ENCODE measurements around the gene THSD4.
A peak's percentile ranks its signal among the peaks of the same experiment; 100 is the strongest.
"Not testable (repeated sequence)": the region's sequence is repeated elsewhere in the genome, so short reads cannot be mapped to it uniquely, and the experiment has no call there.

The THSD4 gene

DNA sequence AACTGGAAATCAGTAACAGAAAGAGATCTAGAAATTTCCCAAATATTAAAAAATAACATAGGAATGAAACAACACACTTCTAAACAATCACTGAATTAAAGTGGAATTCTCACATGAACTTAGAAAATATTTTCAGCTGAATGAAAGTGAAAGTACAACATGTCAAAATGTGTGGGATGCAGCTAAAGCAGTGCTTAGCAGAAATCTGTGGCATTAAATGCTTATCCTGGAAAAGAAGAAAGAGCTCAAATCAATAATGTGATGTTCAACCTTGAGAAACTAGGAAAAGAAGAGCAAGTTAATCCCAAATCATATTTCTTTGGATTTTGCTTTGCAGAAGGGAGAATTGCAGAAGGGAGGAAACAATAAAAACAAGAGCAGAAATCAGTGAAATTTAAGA lies 596.9 kb downstream of the THSD4 start:
- Histone ChIP-seq H3K9me3 (ENCODE audit: control insufficient read depth, low read length) (no peaks in the 10 kb centered on the region), H3K36me3 (ENCODE audit: control insufficient read depth, insufficient read depth, low read length) (no peaks in the 10 kb centered on the region), H3K4me1 (ENCODE audit: control insufficient read depth, insufficient read depth, low read length, poor library complexity, severe bottlenecking) (peaks cover 11% of the 10 kb centered on the region), H3K27ac (ENCODE audit: low read depth, low read length, severe bottlenecking) (no peak overlapping the region), H3K4me3 (ENCODE audit: extremely low read depth, insufficient read depth, low read length, poor library complexity, severe bottlenecking) (no peak overlapping the region)

DNA sequence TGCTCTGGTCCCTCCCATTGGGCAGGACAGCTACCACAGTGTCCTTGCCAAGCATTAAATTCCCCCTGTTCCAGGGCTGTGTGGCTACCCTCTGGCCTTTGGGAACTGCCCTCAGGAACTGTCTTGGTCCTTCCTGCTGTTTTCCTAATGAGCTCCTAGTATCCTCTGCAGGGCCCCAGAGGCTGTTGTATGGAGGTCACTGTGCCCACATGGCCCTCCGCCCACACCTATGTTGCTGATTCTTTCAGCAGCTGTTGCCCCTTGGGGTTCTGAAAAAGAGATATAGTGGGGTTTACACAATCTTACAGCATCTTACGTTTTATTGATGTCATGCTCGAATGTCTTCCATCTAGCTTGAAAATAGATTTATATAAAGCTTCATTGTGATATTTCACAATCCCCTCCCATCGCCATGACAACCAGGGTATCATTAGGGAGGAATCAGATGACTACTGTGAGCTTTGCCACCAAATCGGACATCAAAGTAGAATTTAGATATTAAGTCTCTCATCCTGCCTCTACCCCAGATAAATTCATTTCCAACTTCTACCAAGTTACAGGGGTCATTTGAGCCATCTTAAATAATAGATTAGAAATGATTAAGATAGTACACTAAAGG lies 598.0 kb downstream of the THSD4 start:
- Histone ChIP-seq H3K9me3 (ENCODE audit: control insufficient read depth, low read length) (no peaks in the 10 kb centered on the region), H3K4me3 (ENCODE audit: extremely low read depth, insufficient read depth, low read length, poor library complexity, severe bottlenecking) (no peak overlapping the region), H3K27ac (ENCODE audit: low read depth, low read length, severe bottlenecking) (no peak overlapping the region), H3K4me1 (ENCODE audit: control insufficient read depth, insufficient read depth, low read length, poor library complexity, severe bottlenecking) (peaks cover 5% of the 10 kb centered on the region), H3K36me3 (ENCODE audit: control insufficient read depth, insufficient read depth, low read length) (no peaks in the 10 kb centered on the region)
- 60% methylated on average over 1 of the region's 5 CpGs; no CpG with 5 or more reads in 1 of the 2 experiments for WGBS, 2 experiments (ENCODE audit: insufficient coverage in 2 of 2)

DNA sequence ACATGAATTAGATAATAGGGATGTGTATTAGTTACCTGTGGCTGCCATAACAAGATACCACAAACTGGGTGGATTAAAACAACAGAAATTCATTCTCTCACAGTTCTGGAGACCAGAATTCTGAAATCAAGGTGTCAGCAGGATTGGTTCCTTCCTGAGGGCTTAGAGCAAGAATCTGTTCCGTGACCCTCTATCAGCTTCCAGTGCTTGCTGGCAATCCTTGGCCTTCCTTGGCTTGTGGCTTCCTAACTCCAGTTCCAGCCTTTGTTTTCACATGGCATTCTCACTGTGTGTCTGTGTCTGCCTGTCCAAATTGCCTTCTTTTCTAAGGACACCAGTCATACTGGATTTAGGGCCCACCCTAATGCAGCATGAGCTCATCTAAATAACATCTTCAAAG lies 600.6 kb downstream of the THSD4 start:
- WGBS, 2 experiments (ENCODE audit: insufficient coverage in 2 of 2) = 92 to 94% methylated on average over 1 of the region's 1 CpG
- H3K4me1 ChIP-seq (ENCODE audit: control insufficient read depth, insufficient read depth, low read length, poor library complexity, severe bottlenecking) = peaks cover 4% of the 10 kb centered on the region
- H3K36me3 ChIP-seq (ENCODE audit: control insufficient read depth, insufficient read depth, low read length) = no peaks in the 10 kb centered on the region
- H3K9me3 ChIP-seq (ENCODE audit: control insufficient read depth, low read length) = no peaks in the 10 kb centered on the region
- H3K27ac ChIP-seq (ENCODE audit: low read depth, low read length, severe bottlenecking) = no peak overlapping the region
- no peak overlapping the region for H3K4me3 ChIP-seq (ENCODE audit: extremely low read depth, insufficient read depth, low read length, poor library complexity, severe bottlenecking)

DNA sequence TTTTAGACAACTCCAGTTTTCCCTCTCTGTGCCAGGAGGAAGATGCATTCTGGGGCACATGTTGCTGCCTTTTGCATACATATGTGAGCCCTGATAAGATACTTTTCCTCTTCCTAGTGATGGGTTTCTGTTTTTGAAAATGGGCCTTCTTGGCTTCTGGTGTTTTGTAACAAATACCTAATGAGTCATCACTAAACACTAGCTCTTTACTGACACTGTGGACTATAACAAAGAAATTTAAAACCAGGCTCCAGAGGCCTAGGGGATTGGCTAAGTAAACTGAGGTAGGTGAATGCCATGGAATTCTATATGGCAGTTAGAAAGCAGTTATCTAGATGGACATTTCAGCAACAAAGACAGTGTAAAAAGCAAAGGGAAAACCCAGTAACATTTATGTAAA lies 601.7 kb downstream of the THSD4 start:
- no peaks in the 10 kb centered on the region for H3K9me3 ChIP-seq (ENCODE audit: control insufficient read depth, low read length)
- H3K27ac ChIP-seq (ENCODE audit: low read depth, low read length, severe bottlenecking) = peak overlapping the region; percentile 47
- H3K4me1 ChIP-seq (ENCODE audit: control insufficient read depth, insufficient read depth, low read length, poor library complexity, severe bottlenecking) = peaks cover 4% of the 10 kb centered on the region
- no peak overlapping the region for H3K4me3 ChIP-seq (ENCODE audit: extremely low read depth, insufficient read depth, low read length, poor library complexity, severe bottlenecking)
- no peaks in the 10 kb centered on the region for H3K36me3 ChIP-seq (ENCODE audit: control insufficient read depth, insufficient read depth, low read length)

DNA sequence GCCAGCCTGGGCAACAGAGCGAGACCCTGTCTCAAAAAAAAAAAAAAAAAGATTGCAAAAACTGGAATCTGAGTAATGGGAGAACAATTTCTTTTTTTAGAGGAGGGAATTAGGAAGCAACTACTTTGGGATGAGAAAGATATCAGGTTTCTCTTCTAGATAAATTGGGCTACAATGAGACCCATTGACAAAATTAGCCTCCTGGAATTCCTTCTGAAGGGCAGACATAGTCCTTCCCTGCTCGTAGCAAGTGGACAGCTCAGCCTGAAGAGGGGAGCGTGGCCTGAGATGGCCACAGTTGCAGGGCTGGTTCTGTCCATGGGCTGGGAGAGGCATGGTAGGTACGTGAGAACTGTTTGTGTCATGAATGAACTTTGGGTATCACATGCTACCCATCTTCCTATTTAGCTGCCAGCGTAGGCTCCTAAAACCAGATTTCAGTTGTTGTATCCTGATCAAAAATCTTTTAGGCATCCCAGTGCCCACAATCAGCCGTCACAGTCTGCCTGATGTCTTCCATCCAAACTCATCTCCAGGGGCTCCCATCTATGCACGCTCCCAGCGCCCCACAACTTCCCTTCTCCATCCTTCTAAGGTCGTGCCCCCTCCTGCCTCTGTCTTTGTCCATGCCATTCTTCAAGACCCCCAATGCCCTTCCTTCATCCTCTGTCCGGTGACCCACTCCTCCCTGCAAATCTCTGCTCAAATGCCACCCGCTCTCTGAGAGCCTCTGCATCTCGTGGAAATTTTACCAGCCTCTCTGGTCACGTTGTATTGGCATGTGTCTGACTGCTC lies 603.0 kb downstream of the THSD4 start:
- H3K27ac ChIP-seq (ENCODE audit: low read depth, low read length, severe bottlenecking) = no peak overlapping the region
- WGBS, 2 experiments (ENCODE audit: insufficient coverage in 2 of 2) = 85 to 89% methylated on average over 8 to 12 of the region's 13 CpGs
- H3K9me3 ChIP-seq (ENCODE audit: control insufficient read depth, low read length) = no peaks in the 10 kb centered on the region
- H3K36me3 ChIP-seq (ENCODE audit: control insufficient read depth, insufficient read depth, low read length) = no peaks in the 10 kb centered on the region
- H3K4me3 ChIP-seq (ENCODE audit: extremely low read depth, insufficient read depth, low read length, poor library complexity, severe bottlenecking) = no peak overlapping the region
- peaks cover 4% of the 10 kb centered on the region for H3K4me1 ChIP-seq (ENCODE audit: control insufficient read depth, insufficient read depth, low read length, poor library complexity, severe bottlenecking)

DNA sequence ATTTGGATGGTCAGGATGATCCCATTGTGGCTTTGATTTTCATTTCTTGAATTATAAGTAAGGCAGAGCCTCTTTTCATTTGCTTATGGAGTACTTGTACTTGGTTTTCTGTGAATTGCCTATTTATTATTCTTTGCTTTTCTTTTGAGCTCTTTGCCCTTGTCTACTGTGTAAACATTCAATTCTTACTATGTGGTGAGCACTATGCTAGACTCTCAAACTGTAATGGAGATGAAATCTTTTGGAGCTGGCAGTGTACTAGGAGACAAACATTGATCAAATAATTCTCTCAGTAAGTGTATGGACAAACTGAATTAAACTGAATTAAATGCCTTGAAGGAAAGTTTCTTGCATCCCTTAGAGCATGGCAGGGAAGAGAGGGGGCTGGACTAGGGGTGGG lies 608.1 kb downstream of the THSD4 start:
- Histone ChIP-seq H3K9me3 (ENCODE audit: control insufficient read depth, low read length) (no peaks in the 10 kb centered on the region), H3K36me3 (ENCODE audit: control insufficient read depth, insufficient read depth, low read length) (no peaks in the 10 kb centered on the region), H3K27ac (ENCODE audit: low read depth, low read length, severe bottlenecking) (no peak overlapping the region), H3K4me3 (ENCODE audit: extremely low read depth, insufficient read depth, low read length, poor library complexity, severe bottlenecking) (no peak overlapping the region), H3K4me1 (ENCODE audit: control insufficient read depth, insufficient read depth, low read length, poor library complexity, severe bottlenecking) (no peaks in the 10 kb centered on the region)

DNA sequence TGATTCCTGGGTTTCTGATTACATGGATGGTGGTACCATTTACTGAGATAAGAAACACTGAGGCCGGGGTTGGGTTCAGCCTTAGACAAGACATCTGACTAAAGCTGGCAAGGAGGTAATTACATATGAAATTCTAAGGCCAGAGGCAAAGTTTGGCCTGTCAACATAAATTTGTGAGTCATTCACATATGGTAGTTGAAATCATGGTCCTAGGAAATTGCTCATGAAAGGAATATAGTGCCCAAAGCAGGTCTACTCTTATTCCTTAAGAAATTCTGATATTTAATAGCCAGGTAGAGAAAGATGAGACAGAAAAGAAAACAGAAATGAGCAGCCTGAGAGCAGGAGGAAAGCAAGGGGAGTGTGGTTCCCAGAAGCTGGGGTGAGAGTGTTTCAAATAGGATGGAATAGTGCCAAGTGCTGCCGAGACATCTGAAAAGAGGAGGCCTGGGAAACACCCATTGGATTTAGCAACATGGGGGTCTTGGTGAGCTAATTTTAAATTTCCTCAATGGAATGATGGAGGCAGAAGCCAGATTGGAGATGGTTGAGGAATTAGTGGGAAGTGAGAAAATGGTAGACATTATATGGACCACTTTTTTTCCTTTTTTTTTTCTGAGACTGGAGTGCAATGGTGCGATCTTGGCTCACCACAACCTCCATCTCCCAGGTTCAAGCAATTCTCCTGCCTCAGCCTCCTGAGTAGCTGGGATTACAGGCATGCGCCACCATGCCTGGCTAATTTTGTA lies 610.1 kb downstream of the THSD4 start:
- H3K36me3 ChIP-seq (ENCODE audit: control insufficient read depth, insufficient read depth, low read length); H3K27ac ChIP-seq (ENCODE audit: low read depth, low read length, severe bottlenecking); H3K4me1 ChIP-seq (ENCODE audit: control insufficient read depth, insufficient read depth, low read length, poor library complexity, severe bottlenecking); H3K4me3 ChIP-seq (ENCODE audit: extremely low read depth, insufficient read depth, low read length, poor library complexity, severe bottlenecking); H3K9me3 ChIP-seq (ENCODE audit: control insufficient read depth, low read length): not testable (repeated sequence)
- WGBS, 2 experiments (ENCODE audit: insufficient coverage in 2 of 2) = 94 to 97% methylated on average over 3 of the region's 4 CpGs

DNA sequence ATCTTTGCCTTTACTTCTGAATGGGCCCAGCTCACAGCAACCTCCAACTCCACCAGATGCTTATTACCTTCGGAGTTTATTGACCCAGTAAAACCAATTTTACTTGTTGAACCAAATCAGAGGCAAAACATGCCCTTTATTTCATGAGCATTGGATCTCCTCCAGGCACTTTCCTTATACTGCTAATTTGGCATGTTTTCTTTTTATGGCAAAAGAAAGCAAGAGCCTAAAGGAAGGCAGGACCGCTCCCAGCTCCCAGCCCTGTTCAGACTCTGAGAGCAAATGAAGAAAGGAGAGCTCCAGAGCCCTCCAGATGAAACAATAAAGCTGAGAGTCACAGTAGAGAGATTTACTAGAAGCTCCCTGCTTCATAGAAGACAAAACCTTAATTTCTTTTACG lies 613.6 kb downstream of the THSD4 start:
- Histone ChIP-seq H3K4me3 (ENCODE audit: extremely low read depth, insufficient read depth, low read length, poor library complexity, severe bottlenecking) (no peak overlapping the region), H3K27ac (ENCODE audit: low read depth, low read length, severe bottlenecking) (no peak overlapping the region), H3K9me3 (ENCODE audit: control insufficient read depth, low read length) (no peaks in the 10 kb centered on the region), H3K4me1 (ENCODE audit: control insufficient read depth, insufficient read depth, low read length, poor library complexity, severe bottlenecking) (no peaks in the 10 kb centered on the region), H3K36me3 (ENCODE audit: control insufficient read depth, insufficient read depth, low read length) (no peaks in the 10 kb centered on the region)
- WGBS, 2 experiments (ENCODE audit: insufficient coverage in 2 of 2) = 93 to 100% methylated on average over 1 to 2 of the region's 3 CpGs

DNA sequence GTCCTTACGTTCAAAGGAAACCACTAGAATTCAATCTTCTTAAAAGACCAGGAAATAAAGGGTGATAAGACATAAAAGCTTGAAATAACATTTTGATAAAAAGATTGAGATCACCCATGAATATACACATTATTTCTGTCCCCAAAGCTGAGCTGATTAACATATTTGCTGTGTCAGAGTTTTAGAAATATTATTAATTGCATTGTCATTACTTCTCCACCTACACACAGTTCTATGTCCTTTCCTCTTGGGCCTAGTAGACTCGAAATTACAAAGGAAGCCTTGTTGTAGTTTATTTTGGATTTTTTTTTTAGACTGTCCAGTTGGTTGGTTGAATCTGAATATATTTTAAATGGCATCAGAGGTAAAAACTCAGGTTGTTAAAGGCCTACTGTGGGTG lies 614.0 kb downstream of the THSD4 start:
- Histone ChIP-seq H3K9me3 (ENCODE audit: control insufficient read depth, low read length) (no peaks in the 10 kb centered on the region), H3K4me3 (ENCODE audit: extremely low read depth, insufficient read depth, low read length, poor library complexity, severe bottlenecking) (no peak overlapping the region), H3K4me1 (ENCODE audit: control insufficient read depth, insufficient read depth, low read length, poor library complexity, severe bottlenecking) (no peaks in the 10 kb centered on the region), H3K27ac (ENCODE audit: low read depth, low read length, severe bottlenecking) (no peak overlapping the region), H3K36me3 (ENCODE audit: control insufficient read depth, insufficient read depth, low read length) (no peaks in the 10 kb centered on the region)
- 80 to 100% methylated on average over 1 of the region's 2 CpGs for WGBS, 2 experiments (ENCODE audit: insufficient coverage in 2 of 2)

DNA sequence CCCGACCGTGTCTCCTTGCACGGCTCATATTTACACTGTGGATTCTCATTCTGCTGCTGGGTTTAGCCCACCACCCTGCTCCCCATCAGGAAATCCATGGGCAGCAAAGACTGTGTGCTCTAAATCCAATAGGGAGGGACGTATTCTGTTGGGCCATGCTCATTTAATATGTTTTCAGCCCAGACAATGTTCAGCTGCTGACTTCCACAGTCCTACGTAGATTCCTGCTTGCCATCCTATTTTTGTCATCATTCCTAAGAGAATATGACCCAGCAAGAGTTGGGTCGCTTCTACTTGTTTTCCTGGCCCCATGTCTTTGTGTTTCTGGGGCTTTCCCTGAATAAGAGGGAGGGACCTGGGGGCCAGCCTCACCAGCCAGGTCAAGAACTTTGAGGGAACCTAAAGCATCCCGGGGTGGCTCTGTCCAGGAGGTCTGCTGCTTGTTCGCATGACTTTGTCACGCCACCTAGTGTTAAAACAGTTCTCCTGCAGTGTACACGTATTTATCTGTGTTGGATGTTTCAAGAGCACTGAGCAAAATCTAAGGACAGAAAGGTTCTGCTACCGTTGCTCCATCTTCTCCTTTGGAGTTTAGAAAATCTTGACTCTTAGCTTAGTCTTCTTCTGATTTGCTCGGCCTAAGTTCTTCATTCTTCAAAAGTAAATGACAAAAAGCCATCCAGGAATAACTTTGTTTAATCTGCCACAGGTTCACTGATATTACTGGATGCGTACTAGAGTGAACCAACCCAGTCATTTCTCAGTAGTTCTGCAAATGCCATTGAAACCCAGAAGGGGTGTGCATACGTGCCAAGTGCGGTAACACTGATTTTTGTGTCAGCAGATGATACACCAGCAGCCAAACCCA lies 615.2 kb downstream of the THSD4 start:
- WGBS, 2 experiments (ENCODE audit: insufficient coverage in 2 of 2) = 55 to 69% methylated on average over 12 to 15 of the region's 15 CpGs
- Histone ChIP-seq H3K36me3 (ENCODE audit: control insufficient read depth, insufficient read depth, low read length) (no peaks in the 10 kb centered on the region), H3K4me3 (ENCODE audit: extremely low read depth, insufficient read depth, low read length, poor library complexity, severe bottlenecking) (no peak overlapping the region), H3K27ac (ENCODE audit: low read depth, low read length, severe bottlenecking) (no peak overlapping the region), H3K4me1 (ENCODE audit: control insufficient read depth, insufficient read depth, low read length, poor library complexity, severe bottlenecking) (no peaks in the 10 kb centered on the region), H3K9me3 (ENCODE audit: control insufficient read depth, low read length) (no peaks in the 10 kb centered on the region)
